Measurements from ENCODE around the gene HNMT. TPM values are rescaled to one million over a fixed set of nuclear protein-coding genes. Genes with fewer than 3 reads are reported as not detected.

HNMT gene
- total RNA-seq, 1 experiment from 2014 or later = 16.6 TPM

GRCh38 chr2:138023976-138024375, 59.7 kb downstream of the HNMT start:
- Histone ChIP-seq H3K36me3 (ENCODE audit: low read depth) (no peaks in the 10 kb centered on the region), H3K27ac (no peak overlapping the region), H3F3A (ENCODE audit: insufficient read depth, low read depth) (no peaks in the 10 kb centered on the region), H4K20me1 (ENCODE audit: insufficient read depth) (no peaks in the 10 kb centered on the region), H3K79me2 (ENCODE audit: low read depth) (no peaks in the 10 kb centered on the region), H3K9me2 (ENCODE audit: insufficient read depth) (no peaks in the 10 kb centered on the region), H3K9me3 (ENCODE audit: insufficient read depth, low read depth) (no peaks in the 10 kb centered on the region), H3K4me2 (no peak overlapping the region), H2AFZ (no peak overlapping the region), H3K27me3 (ENCODE audit: insufficient read depth, low read depth) (no peaks in the 10 kb centered on the region), H3K4me1 (replicated peaks; ENCODE audit: insufficient read depth) (no peaks in the 10 kb centered on the region), H3K4me3 (no peak overlapping the region)
- no peak for TF ChIP-seq EZH2 (IDR thresholded peaks at IDR 0.05; ENCODE audit: low read depth)
- TF ChIP-seq, protein P1, sequence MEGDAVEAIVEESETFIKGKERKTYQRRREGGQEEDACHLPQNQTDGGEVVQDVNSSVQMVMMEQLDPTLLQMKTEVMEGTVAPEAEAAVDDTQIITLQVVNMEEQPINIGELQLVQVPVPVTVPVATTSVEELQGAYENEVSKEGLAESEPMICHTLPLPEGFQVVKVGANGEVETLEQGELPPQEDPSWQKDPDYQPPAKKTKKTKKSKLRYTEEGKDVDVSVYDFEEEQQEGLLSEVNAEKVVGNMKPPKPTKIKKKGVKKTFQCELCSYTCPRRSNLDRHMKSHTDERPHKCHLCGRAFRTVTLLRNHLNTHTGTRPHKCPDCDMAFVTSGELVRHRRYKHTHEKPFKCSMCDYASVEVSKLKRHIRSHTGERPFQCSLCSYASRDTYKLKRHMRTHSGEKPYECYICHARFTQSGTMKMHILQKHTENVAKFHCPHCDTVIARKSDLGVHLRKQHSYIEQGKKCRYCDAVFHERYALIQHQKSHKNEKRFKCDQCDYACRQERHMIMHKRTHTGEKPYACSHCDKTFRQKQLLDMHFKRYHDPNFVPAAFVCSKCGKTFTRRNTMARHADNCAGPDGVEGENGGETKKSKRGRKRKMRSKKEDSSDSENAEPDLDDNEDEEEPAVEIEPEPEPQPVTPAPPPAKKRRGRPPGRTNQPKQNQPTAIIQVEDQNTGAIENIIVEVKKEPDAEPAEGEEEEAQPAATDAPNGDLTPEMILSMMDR (conservative IDR thresholded peaks at IDR 0.05) = no peak
- CTCF ChIA-PET = no interaction called here
- intact Hi-C loops (cut with micrococcal nuclease; ENCODE audit: unreplicated experiment) = no loop called here
- no peak for DNase-seq
- BruUV-seq (replicated peaks) = no TSS peak
- POLR2A ChIA-PET (ENCODE audit: unreplicated experiment) = no interaction called here

- Histone ChIP-seq H3K4me1 (replicated peaks; ENCODE audit: insufficient read depth) (no peaks in the 10 kb centered on the region), H3K36me3 (ENCODE audit: low read depth) (no peaks in the 10 kb centered on the region), H4K20me1 (ENCODE audit: insufficient read depth) (no peaks in the 10 kb centered on the region), H3K4me3 (no peak overlapping the region), H3K79me2 (ENCODE audit: low read depth) (no peaks in the 10 kb centered on the region), H3F3A (ENCODE audit: insufficient read depth, low read depth) (no peaks in the 10 kb centered on the region), H3K9me2 (ENCODE audit: insufficient read depth) (no peaks in the 10 kb centered on the region), H2AFZ (no peak overlapping the region), H3K4me2 (no peak overlapping the region), H3K27ac (no peak overlapping the region), H3K9me3 (ENCODE audit: insufficient read depth, low read depth) (no peaks in the 10 kb centered on the region), H3K27me3 (ENCODE audit: insufficient read depth, low read depth) (no peaks in the 10 kb centered on the region)
- no peak for DNase-seq
- BruUV-seq (replicated peaks) = no TSS peak
- intact Hi-C loops (cut with micrococcal nuclease; ENCODE audit: unreplicated experiment) = no loop called here
- ChIA-PET POLR2A (ENCODE audit: unreplicated experiment) (no interaction called here), CTCF (no interaction called here)
- TF ChIP-seq, protein P1 (conservative IDR thresholded peaks at IDR 0.05) = no peak
- TF ChIP-seq EZH2 (IDR thresholded peaks at IDR 0.05; ENCODE audit: low read depth) = no peak
Observed at GRCh38 chr2:138026111-138027020, 62.1 kb downstream of the HNMT start.

GRCh38 chr2:138028538-138028937, 64.3 kb downstream of the HNMT start:
- Histone ChIP-seq H3K9me2 (ENCODE audit: insufficient read depth) (no peaks in the 10 kb centered on the region), H3K4me2 (no peak overlapping the region), H3K79me2 (ENCODE audit: low read depth) (no peaks in the 10 kb centered on the region), H3K27me3 (ENCODE audit: insufficient read depth, low read depth) (no peaks in the 10 kb centered on the region), H2AFZ (no peak overlapping the region), H3K36me3 (ENCODE audit: low read depth) (no peaks in the 10 kb centered on the region), H3K4me3 (no peak overlapping the region), H3K27ac (no peak overlapping the region), H4K20me1 (ENCODE audit: insufficient read depth) (no peaks in the 10 kb centered on the region), H3K9me3 (ENCODE audit: insufficient read depth, low read depth) (no peaks in the 10 kb centered on the region), H3F3A (ENCODE audit: insufficient read depth, low read depth) (no peaks in the 10 kb centered on the region), H3K4me1 (replicated peaks; ENCODE audit: insufficient read depth) (no peaks in the 10 kb centered on the region)
- ChIA-PET CTCF (no interaction called here), POLR2A (ENCODE audit: unreplicated experiment) (no interaction called here)
- TF ChIP-seq EZH2 (IDR thresholded peaks at IDR 0.05; ENCODE audit: low read depth) = no peak
- TF ChIP-seq, protein P1 (conservative IDR thresholded peaks at IDR 0.05) = no peak
- DNase-seq = no peak
- BruUV-seq (replicated peaks) = no TSS peak
- intact Hi-C loops (cut with micrococcal nuclease; ENCODE audit: unreplicated experiment) = no loop called here

Measured in PC-9 (cell line).